GM19035 (cell line): Measurements from ENCODE around the gene MEP1B.
"Not testable (repeated sequence)": the region's sequence is repeated elsewhere in the genome, so short reads cannot be mapped to it uniquely, and the experiment has no call there.

Experiments used
- ATAC-seq: cut with Tn5 transposase; IDR thresholded peaks from one replicate; pipeline ENCODE4 v1.9.1; 2021; ENCODE audit not compliant: unreplicated experiment

Gene MEP1B

GRCh38 chr18:32189790-32190189 is at the start of gene MEP1B:
TSS of gene MEP1B (plus strand) at chr18:32190039. CDS start at chr18:32190071, 32 bp downstream.
- no peak for ATAC-seq

- ATAC-seq = no peak
These were observed 41.5 kb upstream of the MEP1B start for GRCh38 chr18:32148185-32148870.

GRCh38 chr18:32152705-32153448 is 37.0 kb upstream of the MEP1B start:
- peak; percentile 71 for ATAC-seq

GRCh38 chr18:32156855-32157254 is 33.0 kb upstream of the MEP1B start:
- no peak for ATAC-seq

GRCh38 chr18:32157580-32157979 is 32.3 kb upstream of the MEP1B start:
- ATAC-seq = no peak

- ATAC-seq = peak; percentile 91
These were observed 31.7 kb upstream of the MEP1B start for GRCh38 chr18:32158108-32158624.

- ATAC-seq = not testable (repeated sequence)
These were observed 31.2 kb upstream of the MEP1B start for GRCh38 chr18:32158631-32159030.

GRCh38 chr18:32160547-32160946 is 29.3 kb upstream of the MEP1B start:
- ATAC-seq = no peak

GRCh38 chr18:32167980-32168730 is 21.7 kb upstream of the MEP1B start:
- ATAC-seq = no peak

GRCh38 chr18:32173654-32174053 is 16.2 kb upstream of the MEP1B start:
- no peak for ATAC-seq

GRCh38 chr18:32174719-32175118 is 15.1 kb upstream of the MEP1B start:
- no peak for ATAC-seq

GRCh38 chr18:32175265-32175664 is 14.6 kb upstream of the MEP1B start:
- no peak for ATAC-seq

- not testable (repeated sequence) for ATAC-seq
These were observed 13.1 kb upstream of the MEP1B start for GRCh38 chr18:32176745-32177144.

- no peak for ATAC-seq
These were observed 12.3 kb upstream of the MEP1B start for GRCh38 chr18:32177530-32177929.

- no peak for ATAC-seq
These were observed 6.3 kb upstream of the MEP1B start for GRCh38 chr18:32183503-32183902.

- no peak for ATAC-seq
These were observed 370 bp downstream of the MEP1B start for GRCh38 chr18:32190209-32190608.

- no peak for ATAC-seq
These were observed 6.3 kb downstream of the MEP1B start for GRCh38 chr18:32195881-32196815.

- no peak for ATAC-seq
These were observed 10.9 kb downstream of the MEP1B start for GRCh38 chr18:32200766-32201165.

- ATAC-seq = no peak
These were observed 12.3 kb downstream of the MEP1B start for GRCh38 chr18:32201948-32202672.

GRCh38 chr18:32208023-32208422 is 18.2 kb downstream of the MEP1B start:
- ATAC-seq = no peak
